Measurements from ENCODE around the gene PHF3.

Gene PHF3, protein sequence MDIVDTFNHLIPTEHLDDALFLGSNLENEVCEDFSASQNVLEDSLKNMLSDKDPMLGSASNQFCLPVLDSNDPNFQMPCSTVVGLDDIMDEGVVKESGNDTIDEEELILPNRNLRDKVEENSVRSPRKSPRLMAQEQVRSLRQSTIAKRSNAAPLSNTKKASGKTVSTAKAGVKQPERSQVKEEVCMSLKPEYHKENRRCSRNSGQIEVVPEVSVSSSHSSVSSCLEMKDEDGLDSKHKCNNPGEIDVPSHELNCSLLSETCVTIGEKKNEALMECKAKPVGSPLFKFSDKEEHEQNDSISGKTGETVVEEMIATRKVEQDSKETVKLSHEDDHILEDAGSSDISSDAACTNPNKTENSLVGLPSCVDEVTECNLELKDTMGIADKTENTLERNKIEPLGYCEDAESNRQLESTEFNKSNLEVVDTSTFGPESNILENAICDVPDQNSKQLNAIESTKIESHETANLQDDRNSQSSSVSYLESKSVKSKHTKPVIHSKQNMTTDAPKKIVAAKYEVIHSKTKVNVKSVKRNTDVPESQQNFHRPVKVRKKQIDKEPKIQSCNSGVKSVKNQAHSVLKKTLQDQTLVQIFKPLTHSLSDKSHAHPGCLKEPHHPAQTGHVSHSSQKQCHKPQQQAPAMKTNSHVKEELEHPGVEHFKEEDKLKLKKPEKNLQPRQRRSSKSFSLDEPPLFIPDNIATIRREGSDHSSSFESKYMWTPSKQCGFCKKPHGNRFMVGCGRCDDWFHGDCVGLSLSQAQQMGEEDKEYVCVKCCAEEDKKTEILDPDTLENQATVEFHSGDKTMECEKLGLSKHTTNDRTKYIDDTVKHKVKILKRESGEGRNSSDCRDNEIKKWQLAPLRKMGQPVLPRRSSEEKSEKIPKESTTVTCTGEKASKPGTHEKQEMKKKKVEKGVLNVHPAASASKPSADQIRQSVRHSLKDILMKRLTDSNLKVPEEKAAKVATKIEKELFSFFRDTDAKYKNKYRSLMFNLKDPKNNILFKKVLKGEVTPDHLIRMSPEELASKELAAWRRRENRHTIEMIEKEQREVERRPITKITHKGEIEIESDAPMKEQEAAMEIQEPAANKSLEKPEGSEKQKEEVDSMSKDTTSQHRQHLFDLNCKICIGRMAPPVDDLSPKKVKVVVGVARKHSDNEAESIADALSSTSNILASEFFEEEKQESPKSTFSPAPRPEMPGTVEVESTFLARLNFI (N-terminal part only)

DNA sequence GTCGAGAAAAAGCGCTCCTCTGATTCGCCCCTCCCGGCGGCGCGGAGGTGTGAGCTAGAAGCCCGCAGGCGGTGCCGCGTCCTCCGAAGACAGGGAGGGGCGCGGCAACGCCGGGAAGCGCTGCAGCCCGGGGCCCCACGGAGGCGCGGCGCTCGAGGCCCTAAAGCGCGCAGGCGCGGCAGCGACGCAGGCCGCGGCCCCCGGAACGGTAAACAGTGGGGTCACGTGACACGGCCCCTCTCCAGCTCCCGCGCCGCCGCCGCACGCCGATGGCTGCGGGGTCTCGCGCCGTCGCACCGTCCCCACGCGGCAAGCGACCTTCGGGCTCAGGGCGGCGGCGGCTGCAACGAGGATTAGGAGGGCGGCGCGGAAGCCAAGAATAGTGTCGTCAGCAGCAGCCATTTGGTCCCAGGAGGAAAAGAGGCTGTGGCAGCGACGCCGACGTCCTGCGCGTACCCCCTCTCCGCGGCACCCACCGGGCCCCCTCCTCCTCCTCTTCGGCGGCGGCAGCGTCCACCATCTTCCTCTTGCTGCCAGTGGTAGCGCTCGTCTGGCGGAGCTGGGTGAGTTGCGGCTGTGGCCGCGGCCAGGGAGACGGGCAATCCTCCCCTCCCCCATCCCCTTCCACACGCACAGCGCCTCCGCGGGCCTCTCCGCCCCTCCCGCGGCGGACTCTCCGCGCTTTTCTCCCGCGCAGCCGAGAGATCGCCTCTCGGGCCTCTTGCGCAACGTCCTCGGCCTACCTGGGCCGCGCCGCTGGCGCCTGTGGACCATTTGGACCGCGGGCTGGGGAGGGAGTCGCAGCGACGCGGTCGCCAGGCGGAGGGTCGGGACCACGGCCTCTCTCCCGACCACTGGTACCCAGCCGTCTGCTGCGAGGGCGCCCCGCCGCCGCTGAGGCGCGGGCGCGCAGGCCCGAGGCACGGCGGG, at the start of gene PHF3:
Gene PHF3, plus strand, starts transcription at position 215 of the 930 bp plus-strand sequence. CDS start 10,750 bp downstream, outside the sequence.
- Histone ChIP-seq H3K27me3 (ENCODE audit: low read length) (no peaks in the 10 kb centered on the region), H2AFZ (ENCODE audit: low read depth, low read length, severe bottlenecking) (peak within 1 kb of the TSS; percentile 99), H3K4me2 (ENCODE audit: low read depth, low read length, poor library complexity, severe bottlenecking) (peak within 1 kb of the TSS; percentile 83), H3K79me2 (ENCODE audit: insufficient read depth, low read length) (peaks cover 50% of the 10 kb centered on the region), H3K27ac (ENCODE audit: low read depth, low read length) (peak within 1 kb of the TSS; percentile 66), H3K9me3 (ENCODE audit: insufficient read depth, low read length) (no peaks in the 10 kb centered on the region), H3F3A (ENCODE audit: insufficient read depth) (no peaks in the 10 kb centered on the region), H3K4me3 (ENCODE audit: insufficient read depth, low read length, poor library complexity, severe bottlenecking) (peak within 1 kb of the TSS; percentile 75), H3K9me2 (replicated peaks; ENCODE audit: insufficient read depth, low read length) (no peaks in the 10 kb centered on the region), H3K36me3 (ENCODE audit: low read length) (no peaks in the 10 kb centered on the region), H3K9ac (ENCODE audit: low read length) (peak within 1 kb of the TSS; percentile 86), H4K20me1 (ENCODE audit: low read depth, low read length) (peaks cover 30% of the 10 kb centered on the region)
- no peak for TF ChIP-seq EZH2phosphoT487 (conservative IDR thresholded peaks at IDR 0.05; ENCODE audit: low read length)
- TF ChIP-seq, protein P1, sequence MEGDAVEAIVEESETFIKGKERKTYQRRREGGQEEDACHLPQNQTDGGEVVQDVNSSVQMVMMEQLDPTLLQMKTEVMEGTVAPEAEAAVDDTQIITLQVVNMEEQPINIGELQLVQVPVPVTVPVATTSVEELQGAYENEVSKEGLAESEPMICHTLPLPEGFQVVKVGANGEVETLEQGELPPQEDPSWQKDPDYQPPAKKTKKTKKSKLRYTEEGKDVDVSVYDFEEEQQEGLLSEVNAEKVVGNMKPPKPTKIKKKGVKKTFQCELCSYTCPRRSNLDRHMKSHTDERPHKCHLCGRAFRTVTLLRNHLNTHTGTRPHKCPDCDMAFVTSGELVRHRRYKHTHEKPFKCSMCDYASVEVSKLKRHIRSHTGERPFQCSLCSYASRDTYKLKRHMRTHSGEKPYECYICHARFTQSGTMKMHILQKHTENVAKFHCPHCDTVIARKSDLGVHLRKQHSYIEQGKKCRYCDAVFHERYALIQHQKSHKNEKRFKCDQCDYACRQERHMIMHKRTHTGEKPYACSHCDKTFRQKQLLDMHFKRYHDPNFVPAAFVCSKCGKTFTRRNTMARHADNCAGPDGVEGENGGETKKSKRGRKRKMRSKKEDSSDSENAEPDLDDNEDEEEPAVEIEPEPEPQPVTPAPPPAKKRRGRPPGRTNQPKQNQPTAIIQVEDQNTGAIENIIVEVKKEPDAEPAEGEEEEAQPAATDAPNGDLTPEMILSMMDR (IDR thresholded peaks at IDR 0.05; ENCODE audit: insufficient read depth, low read length, poor library complexity, severe bottlenecking), result no peak

DNA sequence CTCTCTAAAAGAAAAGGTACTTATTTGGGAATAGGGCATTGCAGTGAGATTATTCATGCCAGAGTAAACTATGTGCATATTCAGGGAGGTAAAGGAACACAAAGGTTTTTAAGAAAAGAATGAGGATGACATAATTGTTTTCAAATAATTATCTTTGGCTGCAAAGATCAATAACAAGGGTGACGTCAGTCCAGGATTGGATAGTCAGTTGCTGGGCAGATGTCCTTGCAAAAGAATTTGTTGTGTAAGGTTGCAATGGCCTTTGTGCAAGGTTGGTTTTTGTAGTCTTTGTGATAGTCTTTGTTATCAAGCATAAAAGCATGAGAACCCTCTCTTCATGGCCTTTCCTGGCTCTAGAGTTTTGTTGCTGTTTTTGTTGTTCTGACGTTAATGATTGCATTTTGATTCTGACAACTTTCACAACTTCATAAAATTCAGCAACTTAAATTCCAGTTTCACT, 45.6 kb upstream of the PHF3 start:
- no peaks in the 10 kb centered on the region for H3K79me2 ChIP-seq (ENCODE audit: insufficient read depth, low read length)
- H3K4me2 ChIP-seq (ENCODE audit: low read depth, low read length, poor library complexity, severe bottlenecking), result no peak overlapping the region
- no peaks in the 10 kb centered on the region for H3K9me3 ChIP-seq (ENCODE audit: insufficient read depth, low read length)
- no peak overlapping the region for H3K9ac ChIP-seq (ENCODE audit: low read length)
- H4K20me1 ChIP-seq (ENCODE audit: low read depth, low read length), result no peaks in the 10 kb centered on the region
- no peaks in the 10 kb centered on the region for H3K9me2 ChIP-seq (replicated peaks; ENCODE audit: insufficient read depth, low read length)
- no peaks in the 10 kb centered on the region for H3K36me3 ChIP-seq (ENCODE audit: low read length)
- no peak for TF ChIP-seq EZH2phosphoT487 (conservative IDR thresholded peaks at IDR 0.05; ENCODE audit: low read length)
- TF ChIP-seq, protein P1 (IDR thresholded peaks at IDR 0.05; ENCODE audit: insufficient read depth, low read length, poor library complexity, severe bottlenecking), result no peak
- no peaks in the 10 kb centered on the region for H3K27me3 ChIP-seq (ENCODE audit: low read length)
- no peak overlapping the region for H2AFZ ChIP-seq (ENCODE audit: low read depth, low read length, severe bottlenecking)
- no peaks in the 10 kb centered on the region for H3F3A ChIP-seq (ENCODE audit: insufficient read depth)
- no peak overlapping the region for H3K27ac ChIP-seq (ENCODE audit: low read depth, low read length)
- H3K4me3 ChIP-seq (ENCODE audit: insufficient read depth, low read length, poor library complexity, severe bottlenecking), result no peak overlapping the region

DNA sequence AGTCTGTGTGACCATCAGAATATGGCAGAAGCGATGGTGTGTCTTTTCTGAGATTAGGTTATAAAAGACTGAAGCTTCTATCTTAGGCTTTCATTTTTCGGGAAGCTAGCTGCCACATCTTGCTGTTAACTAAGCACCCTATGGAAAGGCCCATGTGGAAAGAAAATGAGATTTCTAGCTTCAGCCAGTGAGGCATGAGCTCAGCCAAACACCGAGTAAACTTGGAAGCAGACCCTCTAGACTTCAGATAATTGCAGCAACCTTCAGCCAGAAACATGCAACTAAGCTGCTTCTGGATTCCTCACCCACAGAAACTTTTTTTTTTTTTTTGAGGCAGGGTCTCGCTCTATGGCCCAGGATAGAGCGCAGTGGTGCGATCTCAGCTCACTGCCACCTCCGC, 42.7 kb upstream of the PHF3 start:
- H2AFZ ChIP-seq (ENCODE audit: low read depth, low read length, severe bottlenecking), result no peak overlapping the region
- no peak overlapping the region for H3K4me2 ChIP-seq (ENCODE audit: low read depth, low read length, poor library complexity, severe bottlenecking)
- H3K9ac ChIP-seq (ENCODE audit: low read length), result no peak overlapping the region

More for the DNA sequence above, 42.7 kb upstream of the PHF3 start:
- no peaks in the 10 kb centered on the region for H3K36me3 ChIP-seq (ENCODE audit: low read length)
- no peaks in the 10 kb centered on the region for H3F3A ChIP-seq (ENCODE audit: insufficient read depth)
- H3K4me3 ChIP-seq (ENCODE audit: insufficient read depth, low read length, poor library complexity, severe bottlenecking), result no peak overlapping the region
- H3K9me3 ChIP-seq (ENCODE audit: insufficient read depth, low read length), result no peaks in the 10 kb centered on the region
- no peaks in the 10 kb centered on the region for H4K20me1 ChIP-seq (ENCODE audit: low read depth, low read length)
- no peak for TF ChIP-seq EZH2phosphoT487 (conservative IDR thresholded peaks at IDR 0.05; ENCODE audit: low read length)
- TF ChIP-seq, protein P1 (IDR thresholded peaks at IDR 0.05; ENCODE audit: insufficient read depth, low read length, poor library complexity, severe bottlenecking), result no peak
- H3K27ac ChIP-seq (ENCODE audit: low read depth, low read length), result no peak overlapping the region
- H3K9me2 ChIP-seq (replicated peaks; ENCODE audit: insufficient read depth, low read length), result no peaks in the 10 kb centered on the region
- H3K79me2 ChIP-seq (ENCODE audit: insufficient read depth, low read length), result no peaks in the 10 kb centered on the region
- H3K27me3 ChIP-seq (ENCODE audit: low read length), result no peaks in the 10 kb centered on the region
